Measurements from ENCODE around the gene NSUN5.

DNA sequence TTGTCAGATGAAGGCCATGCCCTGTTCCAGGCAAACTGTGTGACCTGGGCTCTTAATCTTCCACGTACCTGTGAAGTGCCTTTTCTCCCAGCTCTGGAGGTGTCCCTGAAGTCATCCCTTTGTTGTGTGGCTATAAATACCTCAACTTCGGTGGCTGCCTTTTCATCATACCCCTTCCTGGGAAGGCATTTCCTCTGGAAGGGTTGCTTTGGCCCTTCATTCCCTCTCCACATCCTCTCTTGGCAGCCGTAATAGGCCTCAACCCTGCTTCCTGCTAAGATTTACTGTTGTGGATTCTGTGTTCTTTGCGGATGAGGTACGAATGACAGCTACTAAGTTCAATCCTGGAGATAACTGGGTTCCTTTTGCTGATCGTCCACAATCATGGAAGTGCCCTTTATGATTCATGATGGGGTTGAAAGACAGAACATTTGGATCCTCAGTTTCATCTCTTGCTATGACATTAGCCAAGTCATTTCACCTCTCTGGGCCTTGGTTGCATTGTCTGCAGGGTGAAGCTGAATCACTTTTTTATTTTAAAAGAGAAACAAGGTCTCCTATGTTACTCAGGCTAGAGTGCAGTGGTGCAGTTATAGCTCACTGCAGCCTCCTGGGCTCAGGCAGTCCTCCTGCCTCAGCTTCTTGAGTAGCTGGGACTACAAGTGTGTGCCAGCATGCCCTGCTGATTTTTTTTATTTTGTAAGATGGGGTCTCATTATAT lies 43.0 kb upstream of the NSUN5 start:
- TF ChIP-seq TAF1 (IDR thresholded peaks at IDR 0.05; ENCODE audit: borderline replicate concordance, insufficient read depth, low read length) (no peak), FOXP2 (optimal IDR thresholded peaks at IDR 0.05; ENCODE audit: borderline replicate concordance, extremely low read depth, extremely low read length, insufficient read depth) (no peak), POLR2AphosphoS5 (IDR thresholded peaks at IDR 0.05; ENCODE audit: low read depth, low read length) (no peak)

Data from PFSK-1 (cell line).